Adipocyte (in vitro differentiated cells): ENCODE measurements around the gene USP26.
A peak's percentile ranks its signal among the peaks of the same experiment; 100 is the strongest.
"Not testable (repeated sequence)": the region's sequence is repeated elsewhere in the genome, so short reads cannot be mapped to it uniquely, and the experiment has no call there.

ENCODE experiments used
- DNase-seq: peaks from one replicate; pipeline ENCODE4 v3.0.0-alpha.2; 2015; ENCODE audit warnings: low read depth
- H3K27me3 ChIP-seq: replicated peaks from 2 replicates; pipeline ENCODE4 v1.7.0; 2013; ENCODE audit warnings: mild to moderate bottlenecking, low read length, moderate library complexity; ENCODE audit not compliant: control insufficient read depth, insufficient read depth
- H3K36me3 ChIP-seq: 2 replicates; pipeline ENCODE4 v1.7.0; 2013; ENCODE audit warnings: low read length, mild to moderate bottlenecking, moderate library complexity; ENCODE audit not compliant: control insufficient read depth, insufficient read depth, severe bottlenecking
- H3K4me1 ChIP-seq: 2 replicates; pipeline ENCODE4 v1.7.0; 2013; ENCODE audit warnings: mild to moderate bottlenecking, low read length, moderate library complexity; ENCODE audit not compliant: control insufficient read depth, insufficient read depth
- H3K4me3 ChIP-seq: 2 replicates; pipeline ENCODE4 v1.7.0; 2013; ENCODE audit warnings: mild to moderate bottlenecking, low read length, moderate library complexity
- H3K9ac ChIP-seq: 2 replicates; pipeline ENCODE4 v1.7.0; 2013; ENCODE audit warnings: mild to moderate bottlenecking, low read length, moderate library complexity
- H3K9me3 ChIP-seq: 2 replicates; pipeline ENCODE4 v1.7.0; 2013; ENCODE audit warnings: mild to moderate bottlenecking, low read length, moderate library complexity; ENCODE audit not compliant: control insufficient read depth

The USP26 gene

DNA sequence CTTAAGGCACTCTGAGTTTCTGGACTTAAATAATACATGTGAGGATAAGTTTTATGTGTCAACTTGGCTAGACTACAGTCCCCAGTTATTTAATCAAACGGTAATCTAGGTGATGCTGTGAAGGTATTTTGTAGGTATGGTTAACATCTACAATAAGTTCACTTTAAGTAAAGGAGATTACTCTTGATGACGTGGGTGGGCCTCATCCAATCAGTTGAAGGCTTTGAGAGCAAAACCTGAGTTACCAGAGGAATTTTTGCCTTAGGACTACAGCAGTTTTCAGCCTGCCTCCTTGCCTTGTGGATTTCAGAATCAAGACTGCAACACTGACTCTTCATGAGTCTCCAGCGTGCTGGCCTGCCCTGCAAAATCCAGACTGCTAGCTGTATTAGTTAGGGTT is 78.7 kb downstream of the USP26 start:
- no peak overlapping the region for H3K4me3 ChIP-seq
- no peak overlapping the region for H3K9ac ChIP-seq
- peaks cover 9% of the 10 kb centered on the region for H3K27me3 ChIP-seq
- no peak for DNase-seq
- H3K36me3 ChIP-seq, result no peaks in the 10 kb centered on the region
- no peaks in the 10 kb centered on the region for H3K4me1 ChIP-seq
- peaks cover 11% of the 10 kb centered on the region for H3K9me3 ChIP-seq

DNA sequence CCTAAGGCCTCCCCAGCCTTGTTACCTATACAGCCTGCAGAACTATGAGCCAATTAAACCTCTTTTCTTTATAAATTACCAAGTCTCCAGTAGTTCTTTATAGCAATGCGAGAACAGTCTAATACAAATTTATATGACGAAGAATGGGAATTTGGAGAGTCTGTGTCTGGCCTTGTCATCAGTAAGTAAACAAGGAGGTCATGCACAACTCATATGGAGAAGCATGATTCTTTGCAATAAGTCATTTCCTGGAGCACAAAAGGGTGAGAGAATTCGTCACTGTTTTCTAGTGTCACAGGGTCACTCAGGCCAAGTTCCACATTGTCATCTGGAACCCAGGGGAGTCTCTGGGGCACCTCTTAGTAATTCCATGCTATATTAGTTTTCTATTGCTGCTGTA is 89.5 kb downstream of the USP26 start:
- H3K36me3 ChIP-seq, result no peaks in the 10 kb centered on the region
- H3K4me1 ChIP-seq, result no peaks in the 10 kb centered on the region
- no peak for DNase-seq
- H3K27me3 ChIP-seq, result peaks cover 15% of the 10 kb centered on the region
- H3K9ac ChIP-seq, result no peak overlapping the region
- no peak overlapping the region for H3K4me3 ChIP-seq
- peaks cover 11% of the 10 kb centered on the region for H3K9me3 ChIP-seq

DNA sequence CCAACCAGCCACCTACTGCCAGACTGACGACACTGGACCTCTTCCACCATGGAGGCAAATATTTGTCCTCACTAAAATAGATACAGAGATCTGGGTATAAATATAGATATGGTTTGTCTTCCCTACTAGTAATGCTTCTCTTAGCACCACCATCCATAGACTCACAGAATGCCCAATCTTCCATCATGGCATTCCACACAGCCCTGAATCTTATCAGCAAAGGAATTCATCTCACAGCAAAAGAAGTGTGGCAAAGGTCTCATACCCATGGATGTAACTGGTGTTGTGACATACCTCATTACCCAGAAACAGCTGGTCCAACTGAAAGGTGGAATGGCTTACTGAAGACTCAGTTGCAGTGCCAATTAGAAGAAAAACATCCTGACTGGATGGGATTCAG is 91.3 kb downstream of the USP26 start:
- Histone ChIP-seq H3K9ac (no peak overlapping the region), H3K9me3 (peaks cover 11% of the 10 kb centered on the region), H3K27me3 (peaks cover 25% of the 10 kb centered on the region), H3K4me1 (no peaks in the 10 kb centered on the region), H3K4me3 (no peak overlapping the region), H3K36me3 (no peaks in the 10 kb centered on the region)
- DNase-seq, result no peak

DNA sequence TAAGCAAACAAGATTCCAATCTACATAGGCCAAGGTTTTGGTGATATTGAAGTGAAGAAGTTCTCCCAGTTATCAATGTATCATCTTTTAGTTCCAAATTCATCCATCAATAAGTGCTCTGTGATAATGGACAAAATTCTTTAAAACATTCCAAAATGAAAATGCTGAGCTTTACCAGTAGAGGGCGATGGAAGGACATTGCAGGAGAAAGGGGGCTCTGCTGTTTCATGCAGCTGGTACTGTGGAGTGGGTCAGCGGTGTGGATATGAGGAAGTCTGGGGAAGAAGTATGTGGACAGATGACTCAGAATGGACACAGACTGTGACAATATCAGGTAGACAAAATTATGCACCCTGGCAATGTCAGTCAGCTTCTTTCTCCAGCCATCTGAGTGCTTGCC is 91.9 kb downstream of the USP26 start:
- peaks cover 11% of the 10 kb centered on the region for H3K9me3 ChIP-seq
- no peaks in the 10 kb centered on the region for H3K36me3 ChIP-seq
- no peak overlapping the region for H3K4me3 ChIP-seq
- no peaks in the 10 kb centered on the region for H3K4me1 ChIP-seq
- H3K9ac ChIP-seq, result no peak overlapping the region
- DNase-seq, result peak; percentile 44
- H3K27me3 ChIP-seq, result peaks cover 25% of the 10 kb centered on the region

DNA sequence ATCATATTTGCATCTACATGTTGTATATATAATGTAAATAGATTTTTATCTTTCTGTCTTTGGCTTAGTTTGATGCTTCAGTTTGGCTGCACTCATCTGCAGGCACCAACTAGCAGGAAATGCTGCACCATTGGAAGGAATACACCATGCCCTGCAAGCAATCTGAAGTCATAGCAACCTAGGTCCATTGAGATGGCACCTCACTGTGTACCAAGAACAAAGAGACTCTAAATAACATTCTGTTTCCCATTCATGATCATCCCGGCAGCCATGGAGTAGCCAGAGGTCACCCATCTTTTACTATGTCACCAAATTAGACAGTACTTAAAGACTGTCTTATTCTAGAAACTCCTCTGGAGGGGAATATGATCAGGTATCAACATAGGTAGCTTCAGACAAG is 97.7 kb downstream of the USP26 start:
- Histone ChIP-seq H3K36me3 (no peaks in the 10 kb centered on the region), H3K27me3 (peaks cover 38% of the 10 kb centered on the region), H3K4me1 (no peaks in the 10 kb centered on the region), H3K4me3 (no peak overlapping the region), H3K9ac (no peak overlapping the region), H3K9me3 (no peaks in the 10 kb centered on the region)
- no peak for DNase-seq

DNA sequence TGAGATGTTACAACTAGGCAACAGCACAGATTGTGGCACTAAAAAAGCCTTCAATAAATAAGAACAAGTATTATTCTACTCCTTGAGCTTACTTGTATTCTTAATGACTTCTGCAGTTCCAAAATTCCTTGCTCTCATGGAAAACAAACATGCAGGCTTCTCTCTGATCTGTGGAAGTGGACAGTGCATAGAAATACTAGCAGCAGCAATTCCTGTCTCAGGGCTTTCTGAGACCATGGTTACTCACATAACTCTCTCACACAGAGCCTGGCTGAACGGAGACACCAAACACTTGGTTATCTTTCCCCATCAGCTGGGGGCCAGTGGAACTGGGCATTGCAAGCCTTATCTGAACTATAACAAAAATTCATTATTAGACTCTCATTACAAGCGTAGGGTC is 106.1 kb downstream of the USP26 start:
- Histone ChIP-seq H3K9ac (no peak overlapping the region), H3K4me3 (no peak overlapping the region), H3K36me3 (no peaks in the 10 kb centered on the region), H3K27me3 (peaks cover 13% of the 10 kb centered on the region), H3K9me3 (no peaks in the 10 kb centered on the region), H3K4me1 (no peaks in the 10 kb centered on the region)
- DNase-seq, result no peak

DNA sequence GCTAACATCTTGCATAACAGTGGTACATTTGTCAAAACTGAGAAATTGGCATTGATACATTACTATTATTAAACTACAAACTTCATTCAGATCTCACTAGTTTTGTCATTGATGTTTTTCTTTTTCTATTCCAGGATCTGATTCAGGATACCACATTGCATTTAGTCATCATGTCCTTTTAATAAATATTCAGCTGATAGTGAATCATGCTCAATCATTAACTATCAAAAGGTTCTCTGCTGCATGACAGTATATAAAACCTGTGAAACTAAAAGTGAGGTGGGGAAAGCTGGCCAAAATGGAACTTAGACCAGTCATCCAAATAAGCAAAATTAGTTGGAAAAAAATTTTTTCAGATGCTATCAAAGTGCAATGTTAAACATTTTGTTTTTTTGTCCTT is 110.4 kb downstream of the USP26 start:
- H3K27me3 ChIP-seq, result peaks cover 14% of the 10 kb centered on the region
- DNase-seq, result no peak

DNA sequence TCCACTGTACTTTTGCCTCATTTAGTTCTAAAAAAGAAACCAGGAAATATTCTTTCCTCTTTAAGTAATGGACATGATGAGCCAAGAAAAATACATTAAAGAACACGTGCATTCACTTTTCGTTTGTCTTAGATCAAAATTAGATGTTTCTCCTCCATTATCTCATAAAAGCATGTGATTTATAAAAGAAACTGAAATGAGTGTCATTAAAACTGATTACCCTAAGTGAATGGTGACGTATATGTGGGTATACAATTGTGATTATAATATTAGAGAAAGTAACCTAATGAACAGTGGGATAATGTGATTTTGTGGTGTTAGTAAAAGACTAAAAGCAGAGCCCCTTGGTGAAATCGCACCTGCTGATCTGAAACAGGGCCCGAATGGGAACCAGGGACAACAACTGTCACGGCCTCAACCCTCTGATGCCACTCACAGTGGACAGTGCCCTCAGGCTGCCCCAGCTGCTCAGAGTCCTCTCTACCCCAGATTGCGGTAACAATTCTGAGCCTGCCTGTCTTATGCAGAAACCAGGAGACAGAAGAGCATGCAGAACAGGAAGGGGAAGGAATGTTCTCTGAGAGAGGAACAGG is 112.8 kb downstream of the USP26 start:
- DNase-seq, result no peak
- no peak overlapping the region for H3K9ac ChIP-seq
- no peaks in the 10 kb centered on the region for H3K9me3 ChIP-seq
- no peak overlapping the region for H3K4me3 ChIP-seq
- H3K27me3 ChIP-seq, result peaks cover 12% of the 10 kb centered on the region
- no peaks in the 10 kb centered on the region for H3K4me1 ChIP-seq
- no peaks in the 10 kb centered on the region for H3K36me3 ChIP-seq

More for the DNA sequence above, 110.4 kb downstream of the USP26 start:
- Histone ChIP-seq H3K9me3 (no peaks in the 10 kb centered on the region), H3K4me1 (no peaks in the 10 kb centered on the region), H3K4me3 (no peak overlapping the region), H3K36me3 (no peaks in the 10 kb centered on the region), H3K9ac (no peak overlapping the region)

DNA sequence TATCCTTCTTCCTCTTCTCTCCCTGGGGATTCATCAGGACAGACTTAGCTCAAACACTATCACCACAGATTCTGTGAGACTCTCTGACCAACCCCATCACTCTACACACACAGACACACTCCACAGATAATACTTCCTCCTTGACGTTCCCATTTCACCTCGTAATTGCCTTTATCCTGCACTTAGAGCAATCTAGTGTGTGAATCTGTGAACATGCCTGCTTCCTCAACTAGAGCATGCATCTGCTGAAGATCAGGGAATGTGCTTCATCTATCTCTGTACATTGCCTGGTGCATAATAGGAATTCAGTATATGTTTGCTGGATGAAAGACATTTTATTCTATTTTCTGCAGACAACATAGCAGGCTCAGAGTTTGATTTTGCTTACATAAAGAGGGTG is 113.4 kb downstream of the USP26 start:
- Histone ChIP-seq H3K36me3 (no peaks in the 10 kb centered on the region), H3K9me3 (no peaks in the 10 kb centered on the region), H3K4me3 (no peak overlapping the region), H3K27me3 (peaks cover 12% of the 10 kb centered on the region), H3K4me1 (no peaks in the 10 kb centered on the region), H3K9ac (no peak overlapping the region)
- no peak for DNase-seq

DNA sequence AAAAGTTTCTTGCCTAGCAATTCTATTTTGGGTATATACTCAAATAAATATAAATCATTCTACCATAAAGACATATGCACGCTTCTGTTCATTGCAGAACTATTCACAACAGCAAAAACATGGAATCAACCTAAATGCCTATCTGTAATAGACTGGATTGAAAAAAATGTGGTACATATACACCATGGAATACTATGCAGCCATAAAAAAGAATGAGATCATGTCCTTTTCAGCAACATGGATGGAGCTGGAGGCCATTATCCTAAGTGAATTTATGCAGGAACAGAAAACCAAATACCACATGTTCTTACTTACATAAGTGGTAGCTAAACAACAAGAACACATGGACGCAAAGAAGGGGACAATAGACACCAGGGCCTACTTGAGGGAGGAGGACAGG is 116.9 kb downstream of the USP26 start:
- H3K9ac ChIP-seq, H3K9me3 ChIP-seq, H3K36me3 ChIP-seq, H3K4me1 ChIP-seq, DNase-seq, H3K4me3 ChIP-seq: not testable (repeated sequence)
- H3K27me3 ChIP-seq, result peaks cover 24% of the 10 kb centered on the region
